CD4-positive, alpha-beta T cell treated with Interleukin-10 for 1 hour (primary cell): ENCODE measurements around the gene PSMG1.
"Not testable (repeated sequence)": the region's sequence is repeated elsewhere in the genome, so short reads cannot be mapped to it uniquely, and the experiment has no call there.

ENCODE experiments used
- DNase-seq: peaks from one replicate; pipeline ENCODE4 v3.0.0-alpha.2; 2020

PSMG1 gene

GRCh38 chr21:39187141-39187540 is 3.9 kb upstream of the PSMG1 start:
- DNase-seq, result no peak

- no peak for DNase-seq
Measured at GRCh38 chr21:39186676-39187075, 3.4 kb upstream of the PSMG1 start.

- DNase-seq, result no peak
Measured at GRCh38 chr21:39185157-39185556, 1.9 kb upstream of the PSMG1 start.

- no peak for DNase-seq
Measured at GRCh38 chr21:39184050-39184980, 1.1 kb upstream of the PSMG1 start.

- DNase-seq, result peak; percentile 17
Measured at GRCh38 chr21:39182484-39183271, 573 bp downstream of the PSMG1 start.

GRCh38 chr21:39182016-39182415 is 1.2 kb downstream of the PSMG1 start:
- no peak for DNase-seq

- no peak for DNase-seq
Measured at GRCh38 chr21:39181205-39181818, 1.9 kb downstream of the PSMG1 start.

- DNase-seq, result peak; percentile 25
Measured at GRCh38 chr21:39180429-39181019, 2.7 kb downstream of the PSMG1 start.

- no peak for DNase-seq
Measured at GRCh38 chr21:39178421-39178820, 4.8 kb downstream of the PSMG1 start.

GRCh38 chr21:39176271-39176709 is 7.0 kb downstream of the PSMG1 start:
- no peak for DNase-seq

GRCh38 chr21:39175665-39176064 is 7.6 kb downstream of the PSMG1 start:
- DNase-seq, result no peak

- DNase-seq, result peak; percentile 22
Measured at GRCh38 chr21:39175154-39175553, 8.1 kb downstream of the PSMG1 start.

GRCh38 chr21:39173716-39174680 is 9.3 kb downstream of the PSMG1 start:
- no peak for DNase-seq

- no peak for DNase-seq
Measured at GRCh38 chr21:39169906-39170305, 13.3 kb downstream of the PSMG1 start.

- no peak for DNase-seq
Measured at GRCh38 chr21:39168800-39169199, 14.5 kb downstream of the PSMG1 start.

GRCh38 chr21:39164523-39164922 is 18.7 kb downstream of the PSMG1 start:
- DNase-seq, result no peak

- no peak for DNase-seq
Measured at GRCh38 chr21:39161064-39161463, 22.2 kb downstream of the PSMG1 start.

GRCh38 chr21:39159342-39160063 is 23.7 kb downstream of the PSMG1 start:
- no peak for DNase-seq

- not testable (repeated sequence) for DNase-seq
Measured at GRCh38 chr21:39157241-39157640, 26.0 kb downstream of the PSMG1 start.

- no peak for DNase-seq
Measured at GRCh38 chr21:39156024-39156423, 27.2 kb downstream of the PSMG1 start.

GRCh38 chr21:39155578-39155977 is 27.7 kb downstream of the PSMG1 start:
- DNase-seq, result no peak
